Smooth muscle cell (in vitro differentiated cells): Measurements from ENCODE around the gene RAB12. TPM values are rescaled to one million over a fixed set of nuclear protein-coding genes. Genes with fewer than 3 reads are reported as not detected.

Experiments
- DNase-seq: peaks from one replicate; lab custom pipeline; 2025; ENCODE audit not compliant: unreplicated experiment; lab: John Stamatoyannopoulos, UW
- H2AFZ ChIP-seq: fragments of 200-600 bp; sonication (generic); 2 replicates; pipeline ENCODE4 v1.6.0; 2016; ENCODE audit warnings: antibody characterized with exemption, low read depth, mild to moderate bottlenecking
- H3F3A ChIP-seq: fragments of 200-600 bp; sonication (generic); 2 replicates; pipeline ENCODE4 v1.6.0; 2017; ENCODE audit warnings: antibody characterized with exemption, low read depth
- H3K27ac ChIP-seq: fragments of 200-600 bp; sonication (generic); 2 replicates; pipeline ENCODE4 v1.5.1; 2016; ENCODE audit warnings: low read depth, mild to moderate bottlenecking
- H3K27me3 ChIP-seq: fragments of 200-600 bp; sonication (generic); 2 replicates; pipeline ENCODE4 v1.6.1; 2016; ENCODE audit warnings: low read depth, mild to moderate bottlenecking
- H3K36me3 ChIP-seq: fragments of 200-600 bp; sonication (generic); 2 replicates; pipeline ENCODE4 v1.5.1; 2016; ENCODE audit warnings: low read depth
- H3K4me1 ChIP-seq: fragments of 200-600 bp; sonication (generic); 2 replicates; pipeline ENCODE4 v1.5.1; 2016; ENCODE audit warnings: low read depth
- H3K4me2 ChIP-seq: fragments of 200-600 bp; sonication (generic); 2 replicates; pipeline ENCODE4 v1.6.0; 2016; ENCODE audit warnings: mild to moderate bottlenecking
- H3K4me3 ChIP-seq: fragments of 200-600 bp; sonication (generic); 2 replicates; pipeline ENCODE4 v1.5.1; 2016; ENCODE audit warnings: mild to moderate bottlenecking
- H3K79me2 ChIP-seq: fragments of 200-600 bp; sonication (generic); 2 replicates; pipeline ENCODE4 v1.6.0; 2016; ENCODE audit warnings: low read depth, mild to moderate bottlenecking
- H3K9ac ChIP-seq: fragments of 200-600 bp; sonication (generic); 2 replicates; pipeline ENCODE4 v1.6.0; 2016; ENCODE audit warnings: low read depth
- H3K9me3 ChIP-seq: fragments of 200-600 bp; sonication (generic); replicated peaks from 2 replicates; pipeline ENCODE4 v1.5.1; 2016; ENCODE audit warnings: low read depth
- H4K20me1 ChIP-seq: fragments of 200-600 bp; sonication (generic); 2 replicates; pipeline ENCODE4 v1.6.0; 2016; ENCODE audit warnings: low read depth
- WGBS: methylation state at CpG from one replicate; pipeline ENCODE4 v1.1.7; 2016; ENCODE audit warnings: low lambda C conversion rate; 5-methylcytosine and 5-hydroxymethylcytosine counted together
- polyA plus RNA-seq: library from polyadenylated mRNA; unstranded; fragments of >200 nt; fragmentation: Nextera tagmentation; extraction: Ambion mirVana; gene quantifications from 2 replicates; pipeline ENCODE4 v1.2.1, GENCODE V29; 2016
- total RNA-seq: library from RNA; depleted of rRNA; stranded (reverse); fragments of >200 nt; gene quantifications from 2 replicates; pipeline ENCODE4 v1.2.3, GENCODE V29; 2014
- TF ChIP-seq, protein P1 (sequence below): fragments of 200-600 bp; sonication (generic); IDR thresholded peaks from 2 replicates; pipeline ENCODE4 v1.5.1; 2017; ENCODE audit warnings: borderline replicate concordance, mild to moderate bottlenecking, antibody characterized with exemption; ENCODE audit not compliant: insufficient read depth, poor library complexity, severe bottlenecking

Gene RAB12
- total and polyA plus RNA-seq, 2 experiments from 2014 or later, result 5.0 to 53.8 TPM

- Histone ChIP-seq H2AFZ (no peak overlapping the region), H3K9ac (no peak overlapping the region), H3K27ac (no peak overlapping the region), H3K4me2 (no peak overlapping the region), H3K79me2 (no peaks in the 10 kb centered on the region), H3F3A (no peaks in the 10 kb centered on the region), H3K4me1 (no peaks in the 10 kb centered on the region), H3K36me3 (no peaks in the 10 kb centered on the region), H3K27me3 (no peaks in the 10 kb centered on the region), H3K4me3 (no peak overlapping the region), H3K9me3 (no peaks in the 10 kb centered on the region), H4K20me1 (no peaks in the 10 kb centered on the region)
- TF ChIP-seq, protein P1, sequence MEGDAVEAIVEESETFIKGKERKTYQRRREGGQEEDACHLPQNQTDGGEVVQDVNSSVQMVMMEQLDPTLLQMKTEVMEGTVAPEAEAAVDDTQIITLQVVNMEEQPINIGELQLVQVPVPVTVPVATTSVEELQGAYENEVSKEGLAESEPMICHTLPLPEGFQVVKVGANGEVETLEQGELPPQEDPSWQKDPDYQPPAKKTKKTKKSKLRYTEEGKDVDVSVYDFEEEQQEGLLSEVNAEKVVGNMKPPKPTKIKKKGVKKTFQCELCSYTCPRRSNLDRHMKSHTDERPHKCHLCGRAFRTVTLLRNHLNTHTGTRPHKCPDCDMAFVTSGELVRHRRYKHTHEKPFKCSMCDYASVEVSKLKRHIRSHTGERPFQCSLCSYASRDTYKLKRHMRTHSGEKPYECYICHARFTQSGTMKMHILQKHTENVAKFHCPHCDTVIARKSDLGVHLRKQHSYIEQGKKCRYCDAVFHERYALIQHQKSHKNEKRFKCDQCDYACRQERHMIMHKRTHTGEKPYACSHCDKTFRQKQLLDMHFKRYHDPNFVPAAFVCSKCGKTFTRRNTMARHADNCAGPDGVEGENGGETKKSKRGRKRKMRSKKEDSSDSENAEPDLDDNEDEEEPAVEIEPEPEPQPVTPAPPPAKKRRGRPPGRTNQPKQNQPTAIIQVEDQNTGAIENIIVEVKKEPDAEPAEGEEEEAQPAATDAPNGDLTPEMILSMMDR, result no peak
- no peak for DNase-seq
- WGBS, result 93% methylated on average over 9 of the region's 9 CpGs
Observed at GRCh38 chr18:8673256-8674209, 64.3 kb downstream of the RAB12 start.

- no peaks in the 10 kb centered on the region for H3K27me3 ChIP-seq
- H3K9me3 ChIP-seq, result no peaks in the 10 kb centered on the region
- DNase-seq, result no peak
- no peak overlapping the region for H3K4me3 ChIP-seq
- H3K27ac ChIP-seq, result no peak overlapping the region
- no peaks in the 10 kb centered on the region for H3K79me2 ChIP-seq
- no peaks in the 10 kb centered on the region for H3F3A ChIP-seq
- TF ChIP-seq, protein P1, result no peak
- H3K9ac ChIP-seq, result no peak overlapping the region
- no peaks in the 10 kb centered on the region for H3K4me1 ChIP-seq
- H3K4me2 ChIP-seq, result no peak overlapping the region
- 81% methylated on average over 4 of the region's 4 CpGs for WGBS
- no peaks in the 10 kb centered on the region for H3K36me3 ChIP-seq
- no peaks in the 10 kb centered on the region for H4K20me1 ChIP-seq
- H2AFZ ChIP-seq, result no peak overlapping the region
Observed at GRCh38 chr18:8675057-8675456, 65.8 kb downstream of the RAB12 start.

DNA sequence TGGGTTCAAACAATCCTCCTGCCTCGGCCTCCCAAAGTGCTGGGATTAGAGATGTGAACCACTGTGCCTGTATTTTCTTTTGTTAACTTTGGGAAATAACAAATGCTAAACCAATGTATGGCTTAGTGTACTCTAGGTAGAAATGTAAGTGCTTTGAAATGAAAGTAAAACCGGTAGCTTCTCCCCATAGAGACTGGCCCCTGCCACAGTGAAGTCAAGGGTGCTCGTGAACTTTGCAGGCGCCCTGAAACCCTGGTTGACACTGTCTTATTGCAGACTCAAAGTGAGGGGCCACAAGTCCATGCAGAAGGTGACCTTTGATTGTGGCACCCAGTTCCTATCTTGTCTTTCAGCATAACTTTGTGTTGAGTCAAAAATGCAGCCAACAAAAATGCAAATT is 72.0 kb downstream of the RAB12 start:
- Histone ChIP-seq H3K27me3 (no peaks in the 10 kb centered on the region), H3K4me2 (no peak overlapping the region), H3K79me2 (no peaks in the 10 kb centered on the region), H3F3A (no peaks in the 10 kb centered on the region), H3K4me1 (peaks cover 9% of the 10 kb centered on the region), H4K20me1 (no peaks in the 10 kb centered on the region), H3K9ac (no peak overlapping the region), H3K27ac (no peak overlapping the region), H2AFZ (no peak overlapping the region), H3K9me3 (no peaks in the 10 kb centered on the region), H3K4me3 (no peak overlapping the region), H3K36me3 (no peaks in the 10 kb centered on the region)
- WGBS, result 92% methylated on average over 4 of the region's 4 CpGs
- TF ChIP-seq, protein P1, result no peak
- no peak for DNase-seq
